ENCODE results near the gene ACTR2.

DNA sequence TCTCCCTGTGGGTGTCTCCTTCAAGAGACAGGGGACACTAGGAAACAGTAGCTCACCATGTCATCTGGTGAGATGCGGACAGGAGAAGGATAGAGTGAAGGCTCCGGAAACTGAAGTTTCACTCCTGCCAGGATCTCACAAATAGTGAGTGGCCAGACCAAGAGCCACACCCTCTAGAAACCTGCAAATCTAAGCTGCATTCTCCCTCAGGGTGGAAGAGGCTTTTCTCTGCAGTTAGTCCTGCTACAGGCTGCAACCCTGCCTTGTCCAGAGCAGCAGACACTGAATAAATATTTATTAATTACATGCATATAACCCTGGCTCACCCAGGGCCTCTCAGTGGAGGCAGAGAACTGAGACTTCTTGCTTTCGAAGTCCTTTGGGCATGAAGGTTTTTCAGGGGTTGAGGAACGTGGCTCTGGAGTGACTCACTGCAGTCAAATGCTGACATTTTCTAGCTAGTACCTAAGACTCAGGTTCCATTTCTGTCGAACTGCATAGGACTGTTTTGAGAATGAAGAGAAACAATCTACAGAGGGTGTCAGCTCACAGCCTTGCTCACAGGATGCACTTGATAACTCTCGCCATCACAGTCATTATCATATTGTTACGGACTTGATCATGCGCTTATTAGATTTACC lies 87.3 kb downstream of the ACTR2 start:
- TF ChIP-seq POLR2A (IDR thresholded peaks at IDR 0.05; ENCODE audit: low read depth, low read length) = no peak
- TF ChIP-seq TAF1 (IDR thresholded peaks at IDR 0.05; ENCODE audit: low read depth, low read length) = no peak

Data from GM12891 (cell line).